KMS-11 (cell line): ENCODE measurements around the gene SLC6A1.

ENCODE experiments used
- H2AFZ ChIP-seq: fragments of 200-600 bp; sonication (generic); 2 replicates; pipeline ENCODE4 v1.6.1; 2016; ENCODE audit warnings: antibody characterized with exemption, mixed run types, low read depth
- H3K27ac ChIP-seq: fragments of 200-600 bp; sonication (generic); 2 replicates; pipeline ENCODE4 v1.6.1; 2016; ENCODE audit warnings: mild to moderate bottlenecking, mixed run types
- H3K27me3 ChIP-seq: fragments of 200-600 bp; sonication (generic); 2 replicates; pipeline ENCODE4 v1.6.1; 2017; ENCODE audit warnings: mild to moderate bottlenecking, low read depth, mixed run types, moderate library complexity; ENCODE audit not compliant: insufficient read depth
- H3K36me3 ChIP-seq: fragments of 200-600 bp; sonication (generic); 2 replicates; pipeline ENCODE4 v1.6.1; 2017; ENCODE audit warnings: mild to moderate bottlenecking, mixed run types; ENCODE audit not compliant: insufficient read depth
- H3K4me1 ChIP-seq: fragments of 200-600 bp; sonication (generic); 2 replicates; pipeline ENCODE4 v1.6.1; 2016; ENCODE audit warnings: mild to moderate bottlenecking, low read depth, mixed run types; ENCODE audit not compliant: poor library complexity, severe bottlenecking
- H3K4me2 ChIP-seq: fragments of 200-600 bp; sonication (generic); 2 replicates; pipeline ENCODE4 v1.7.0; 2016; ENCODE audit warnings: mild to moderate bottlenecking, mixed run types
- H3K4me3 ChIP-seq: fragments of 200-600 bp; sonication (generic); IDR thresholded peaks from 2 replicates; pipeline ENCODE4 v1.6.1; 2017; ENCODE audit warnings: low read depth, low read length, mixed read lengths; ENCODE audit not compliant: insufficient read depth
- H3K79me2 ChIP-seq: fragments of 200-600 bp; sonication (generic); 2 replicates; pipeline ENCODE4 v1.6.1; 2016; ENCODE audit warnings: low read depth, mixed run types; ENCODE audit not compliant: insufficient read depth
- H3K9ac ChIP-seq: fragments of 200-600 bp; sonication (generic); 2 replicates; pipeline ENCODE4 v1.6.1; 2016; ENCODE audit warnings: mild to moderate bottlenecking, mixed run types
- H4K20me1 ChIP-seq: fragments of 200-600 bp; sonication (generic); 2 replicates; pipeline ENCODE4 v1.6.1; 2016; ENCODE audit warnings: mild to moderate bottlenecking, mixed run types; ENCODE audit not compliant: insufficient read depth
- CTCF ChIP-seq: fragments of 200-600 bp; sonication (generic); conservative IDR thresholded peaks from 2 replicates; pipeline ENCODE4 v1.6.1; 2017; ENCODE audit warnings: low read depth, mild to moderate bottlenecking, antibody characterized with exemption, low read length, moderate library complexity, mixed read lengths

The SLC6A1 gene

GRCh38 chr3:11050666-11051323 is 58.2 kb downstream of the SLC6A1 start:
- Histone ChIP-seq H3K4me2 (no peak overlapping the region), H3K4me1 (no peaks in the 10 kb centered on the region), H4K20me1 (no peaks in the 10 kb centered on the region), H3K36me3 (no peaks in the 10 kb centered on the region), H3K4me3 (no peak overlapping the region), H3K27me3 (no peaks in the 10 kb centered on the region), H3K9ac (no peak overlapping the region), H3K79me2 (no peaks in the 10 kb centered on the region), H3K27ac (no peak overlapping the region), H2AFZ (no peak overlapping the region)
- TF ChIP-seq CTCF = no peak

GRCh38 chr3:11053926-11054503 is 61.5 kb downstream of the SLC6A1 start:
- no peak overlapping the region for H3K27ac ChIP-seq
- H3K4me3 ChIP-seq = no peak overlapping the region
- no peaks in the 10 kb centered on the region for H3K36me3 ChIP-seq
- H3K79me2 ChIP-seq = no peaks in the 10 kb centered on the region
- H4K20me1 ChIP-seq = no peaks in the 10 kb centered on the region
- H3K27me3 ChIP-seq = no peaks in the 10 kb centered on the region
- H3K9ac ChIP-seq = no peak overlapping the region
- H3K4me2 ChIP-seq = no peak overlapping the region
- no peak overlapping the region for H2AFZ ChIP-seq
- no peak for TF ChIP-seq CTCF
- H3K4me1 ChIP-seq = no peaks in the 10 kb centered on the region

- Histone ChIP-seq H3K9ac (no peak overlapping the region), H3K79me2 (no peaks in the 10 kb centered on the region), H3K4me1 (no peaks in the 10 kb centered on the region), H4K20me1 (no peaks in the 10 kb centered on the region), H3K4me2 (no peak overlapping the region), H3K4me3 (no peak overlapping the region), H3K36me3 (no peaks in the 10 kb centered on the region), H2AFZ (no peak overlapping the region), H3K27ac (no peak overlapping the region), H3K27me3 (no peaks in the 10 kb centered on the region)
- no peak for TF ChIP-seq CTCF
These were observed 62.3 kb downstream of the SLC6A1 start for GRCh38 chr3:11054739-11055438.

GRCh38 chr3:11055496-11055895 is 62.9 kb downstream of the SLC6A1 start:
- Histone ChIP-seq H3K4me1 (no peaks in the 10 kb centered on the region), H3K27ac (no peak overlapping the region), H2AFZ (no peak overlapping the region), H3K4me3 (no peak overlapping the region), H3K27me3 (no peaks in the 10 kb centered on the region), H4K20me1 (no peaks in the 10 kb centered on the region), H3K9ac (no peak overlapping the region), H3K36me3 (no peaks in the 10 kb centered on the region), H3K4me2 (no peak overlapping the region), H3K79me2 (no peaks in the 10 kb centered on the region)
- TF ChIP-seq CTCF = no peak
